Pulmonary artery endothelial cell (primary cell): ENCODE data around the gene METTL1. TPM values are rescaled to one million over a fixed set of nuclear protein-coding genes. Genes with fewer than 3 reads are reported as not detected.

ENCODE experiments used
- DNase-seq: peaks from one replicate; pipeline ENCODE4 v3.0.0-alpha.2; 2011; ENCODE audit warnings: low read depth, low spot score
- total RNA-seq: library from RNA; depleted of rRNA; stranded (reverse); fragments of >200 nt; gene quantifications from 2 replicates; pipeline ENCODE4 v1.2.3, GENCODE V29; 2014

METTL1 gene
- total RNA-seq, 1 donor from 2014 or later = 5.0 TPM

DNA sequence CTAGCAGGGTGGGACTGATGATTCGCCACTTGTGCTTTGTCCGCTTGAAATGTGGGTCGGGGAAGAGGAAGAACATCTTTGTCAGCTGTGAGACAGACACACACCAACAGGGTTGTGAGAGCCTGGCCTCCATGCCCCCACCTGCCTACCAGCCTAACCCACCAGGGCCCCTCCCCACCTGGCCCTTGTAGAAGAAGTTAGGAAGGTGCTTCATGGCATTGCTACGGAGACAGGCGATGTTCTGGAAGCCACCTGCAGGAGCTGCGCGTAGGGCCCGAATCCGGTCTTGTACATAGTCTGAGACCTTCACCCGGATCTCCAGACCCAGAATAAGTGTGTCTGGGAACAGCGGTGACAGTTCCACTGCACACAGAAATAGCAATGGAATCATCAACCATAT is 2.3 kb downstream of the METTL1 start:
- DNase-seq = no peak

DNA sequence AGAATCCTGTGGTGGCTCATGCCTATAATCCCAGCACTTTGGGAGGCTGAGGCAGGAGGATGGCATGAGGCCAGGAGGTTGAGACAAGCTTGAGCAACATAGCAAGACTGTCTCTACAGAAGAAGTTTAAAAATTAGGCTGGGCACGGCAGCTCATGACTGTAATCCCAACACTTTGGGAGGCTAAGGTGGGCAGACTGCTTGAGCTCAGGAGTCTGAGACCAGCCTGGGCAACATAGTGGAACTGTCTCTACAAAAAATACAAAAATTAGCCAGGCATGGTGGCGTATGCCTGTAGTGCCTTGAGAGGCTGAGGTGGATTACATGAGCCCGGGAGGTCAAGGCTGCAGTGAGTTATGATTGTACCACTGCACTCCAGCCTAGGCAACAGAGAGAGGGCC is 4.0 kb downstream of the METTL1 start:
- no peak for DNase-seq

- no peak for DNase-seq
Observed at GRCh38 chr12:57767305-57767698, 4.6 kb downstream of the METTL1 start.

GRCh38 chr12:57766464-57767304 is 5.2 kb downstream of the METTL1 start, which contains the start of gene CYP27B1:
Gene CYP27B1, minus strand, starts transcription at chr12:57767078. Its CDS starts 37 bp downstream, at chr12:57767041.
- no peak for DNase-seq

- no peak for DNase-seq
Observed at GRCh38 chr12:57765698-57766463, 6.0 kb downstream of the METTL1 start.

GRCh38 chr12:57765003-57765697 is 6.8 kb downstream of the METTL1 start:
- DNase-seq = no peak

GRCh38 chr12:57764662-57765002 is 7.3 kb downstream of the METTL1 start:
- no peak for DNase-seq

DNA sequence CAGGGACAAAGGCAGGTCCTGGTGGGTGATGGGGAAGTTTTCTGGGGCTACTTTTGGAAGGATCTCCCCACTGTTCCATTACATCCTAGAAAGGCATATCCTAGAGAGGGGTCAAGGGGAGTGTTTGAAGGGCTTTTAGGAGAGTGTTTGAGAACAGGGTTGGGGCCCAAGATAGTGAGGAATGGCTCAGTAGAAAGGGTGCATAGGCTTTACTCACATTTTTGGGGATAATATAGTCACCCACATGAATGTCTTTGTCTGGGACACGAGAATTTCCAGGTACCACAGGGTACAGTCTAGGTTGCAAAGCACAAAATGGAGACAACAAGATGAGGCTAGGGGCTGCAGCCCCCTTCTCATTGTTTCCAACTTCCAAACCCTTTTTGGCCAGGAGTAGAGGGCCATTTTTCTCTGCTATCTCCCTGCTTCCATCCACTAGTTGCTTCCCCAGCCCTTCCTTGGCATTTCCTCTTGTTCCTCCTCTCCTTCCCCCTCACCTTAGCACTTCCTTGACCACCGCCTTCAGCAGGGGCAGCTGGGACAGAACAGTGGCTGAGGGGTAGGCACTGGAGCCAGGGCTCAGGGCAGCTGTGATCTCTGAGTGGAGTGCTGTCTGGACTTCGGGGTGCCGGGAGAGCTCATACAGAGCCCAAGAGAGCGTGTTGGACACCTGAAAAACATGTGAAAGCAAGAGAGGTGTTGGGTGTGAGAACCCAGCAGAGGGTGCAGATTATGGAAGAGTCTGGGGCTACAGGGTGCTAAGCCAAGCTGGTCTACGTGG is 7.8 kb downstream of the METTL1 start:
- DNase-seq = no peak

- DNase-seq = no peak
Observed at GRCh38 chr12:57762463-57762862, 9.4 kb downstream of the METTL1 start.

- no peak for DNase-seq
Observed at GRCh38 chr12:57761391-57761998, 10.4 kb downstream of the METTL1 start.

- no peak for DNase-seq
Observed at GRCh38 chr12:57760347-57760982, 11.4 kb downstream of the METTL1 start.

GRCh38 chr12:57759360-57759980 is 12.4 kb downstream of the METTL1 start:
- no peak for DNase-seq

- DNase-seq = no peak
Observed at GRCh38 chr12:57758552-57759359, 13.1 kb downstream of the METTL1 start.

GRCh38 chr12:57757771-57758170 is 14.1 kb downstream of the METTL1 start:
- DNase-seq = no peak

GRCh38 chr12:57756406-57757341 is 15.2 kb downstream of the METTL1 start:
- DNase-seq = no peak

DNA sequence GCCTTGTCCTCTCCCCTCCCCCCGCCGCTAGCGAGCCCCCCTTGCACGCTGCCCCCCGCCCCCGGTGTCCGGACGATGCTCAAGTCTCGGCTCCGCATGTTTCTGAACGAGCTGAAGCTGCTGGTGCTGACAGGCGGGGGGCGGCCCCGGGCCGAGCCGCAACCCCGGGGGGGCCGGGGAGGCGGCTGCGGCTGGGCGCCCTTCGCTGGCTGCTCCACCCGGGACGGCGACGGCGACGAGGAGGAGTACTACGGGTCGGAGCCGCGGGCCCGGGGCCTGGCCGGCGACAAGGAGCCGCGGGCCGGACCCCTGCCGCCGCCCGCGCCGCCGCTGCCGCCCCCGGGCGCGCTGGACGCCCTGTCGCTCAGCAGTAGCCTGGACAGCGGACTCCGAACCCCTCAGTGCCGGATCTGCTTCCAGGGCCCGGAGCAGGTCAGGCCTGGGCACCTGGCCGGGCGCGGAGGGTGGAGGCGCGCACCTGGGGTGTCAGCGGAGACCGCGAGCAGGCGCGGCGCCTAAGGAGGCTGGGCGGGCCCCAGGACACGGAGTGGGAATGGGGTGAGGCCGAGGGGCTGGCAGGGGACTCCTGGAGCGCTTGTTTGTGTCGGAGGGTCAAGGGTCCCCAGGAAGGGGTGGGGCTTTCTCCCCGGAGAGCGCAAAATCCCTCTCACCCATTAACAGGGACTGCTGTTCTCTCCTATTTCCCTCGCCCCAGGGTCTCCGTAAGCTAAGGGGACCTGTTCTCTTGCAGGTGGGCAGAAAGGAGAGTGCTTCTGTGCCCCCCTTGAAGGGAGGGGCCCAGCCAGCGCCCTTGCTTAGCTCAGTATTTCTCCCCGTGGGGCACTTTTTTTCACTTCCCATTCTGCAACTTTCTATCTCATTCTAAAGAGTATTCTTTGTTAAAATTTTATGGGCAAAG is 16.2 kb downstream of the METTL1 start:
- DNase-seq = no peak

GRCh38 chr12:57755194-57755453 is 16.8 kb downstream of the METTL1 start:
- no peak for DNase-seq
